ENCODE measurements around the gene OGFOD3.
"Not testable (repeated sequence)": the region's sequence is repeated elsewhere in the genome, so short reads cannot be mapped to it uniquely, and the experiment has no call there.

The OGFOD3 gene

GRCh38 chr17:82349287-82349701 lies 69.1 kb downstream of the OGFOD3 start:
- DNase-seq, result no peak

GRCh38 chr17:82348866-82349265 lies 69.5 kb downstream of the OGFOD3 start:
- DNase-seq, result no peak

- DNase-seq, result no peak
Observed at GRCh38 chr17:82348434-82348833, 70.0 kb downstream of the OGFOD3 start.

GRCh38 chr17:82347994-82348393 lies 70.4 kb downstream of the OGFOD3 start:
- not testable (repeated sequence) for DNase-seq

- DNase-seq, result no peak
Observed at GRCh38 chr17:82346342-82347300, 71.8 kb downstream of the OGFOD3 start.

- DNase-seq, result no peak
Observed at GRCh38 chr17:82345151-82345976, 73.0 kb downstream of the OGFOD3 start.

- DNase-seq, result no peak
Observed at GRCh38 chr17:82344175-82344907, 74.0 kb downstream of the OGFOD3 start.

- DNase-seq, result no peak
Observed at GRCh38 chr17:82343560-82343959, 74.8 kb downstream of the OGFOD3 start.

- DNase-seq, result no peak
Observed at GRCh38 chr17:82342361-82343079, 75.9 kb downstream of the OGFOD3 start.

GRCh38 chr17:82339634-82340580 lies 78.5 kb downstream of the OGFOD3 start:
- no peak for DNase-seq
